ENCODE results near the gene STAC3. TPM values are rescaled to one million over a fixed set of nuclear protein-coding genes. Genes with fewer than 3 reads are reported as not detected.

STAC3 gene
- total and polyA plus RNA-seq, 2 donors from 2014 or later = 1.5 to 3.1 TPM

DNA sequence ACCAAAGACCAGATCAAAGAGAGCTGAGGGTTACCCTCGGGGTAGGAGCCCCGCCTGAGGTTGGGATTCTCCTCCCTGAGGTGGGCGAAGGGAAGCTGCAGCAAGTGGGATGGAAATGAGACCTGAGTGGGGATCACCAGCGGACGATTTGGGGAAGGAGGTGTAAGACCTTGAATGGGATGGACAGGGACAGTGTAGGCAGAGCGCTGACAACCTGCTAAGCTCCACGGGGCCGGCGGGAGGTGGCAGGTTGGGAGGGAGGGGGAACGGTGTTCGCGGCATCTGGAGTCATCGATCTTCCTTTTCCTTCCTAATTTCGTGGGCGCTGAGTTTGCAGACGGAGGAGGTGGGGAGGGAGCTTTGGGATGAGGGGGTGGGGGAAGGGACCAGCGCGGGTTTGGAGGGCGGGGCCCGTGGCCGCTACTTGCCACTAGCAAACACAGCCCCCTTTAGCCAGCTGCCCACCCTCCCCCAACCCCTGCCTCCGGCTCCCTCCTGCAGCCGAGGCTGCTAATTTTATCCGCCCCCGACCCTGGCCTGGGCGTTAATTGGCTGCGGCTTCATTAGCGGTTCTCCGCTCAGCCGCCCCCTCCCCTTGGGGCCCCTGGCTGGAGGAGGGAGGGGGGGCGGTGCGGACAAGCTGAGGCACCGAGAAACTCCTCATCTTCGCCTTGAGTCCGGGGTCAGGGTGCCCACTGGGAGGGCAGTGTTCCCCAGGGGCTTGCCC, 24.2 kb downstream of the STAC3 start:
- H3K4me1 ChIP-seq (ENCODE audit: control insufficient read depth in 2 of 3, insufficient read depth in 2 of 3, low read depth in 1 of 3, low read length in 3 of 3) = peaks cover 2 to 10% (median 8%) of the 10 kb centered on the region in 3 donors
- H3K9me3 ChIP-seq (ENCODE audit: control insufficient read depth in 2 of 3, insufficient read depth in 1 of 3, low read length in 3 of 3) = no peaks in the 10 kb centered on the region
- TF ChIP-seq, protein P1, sequence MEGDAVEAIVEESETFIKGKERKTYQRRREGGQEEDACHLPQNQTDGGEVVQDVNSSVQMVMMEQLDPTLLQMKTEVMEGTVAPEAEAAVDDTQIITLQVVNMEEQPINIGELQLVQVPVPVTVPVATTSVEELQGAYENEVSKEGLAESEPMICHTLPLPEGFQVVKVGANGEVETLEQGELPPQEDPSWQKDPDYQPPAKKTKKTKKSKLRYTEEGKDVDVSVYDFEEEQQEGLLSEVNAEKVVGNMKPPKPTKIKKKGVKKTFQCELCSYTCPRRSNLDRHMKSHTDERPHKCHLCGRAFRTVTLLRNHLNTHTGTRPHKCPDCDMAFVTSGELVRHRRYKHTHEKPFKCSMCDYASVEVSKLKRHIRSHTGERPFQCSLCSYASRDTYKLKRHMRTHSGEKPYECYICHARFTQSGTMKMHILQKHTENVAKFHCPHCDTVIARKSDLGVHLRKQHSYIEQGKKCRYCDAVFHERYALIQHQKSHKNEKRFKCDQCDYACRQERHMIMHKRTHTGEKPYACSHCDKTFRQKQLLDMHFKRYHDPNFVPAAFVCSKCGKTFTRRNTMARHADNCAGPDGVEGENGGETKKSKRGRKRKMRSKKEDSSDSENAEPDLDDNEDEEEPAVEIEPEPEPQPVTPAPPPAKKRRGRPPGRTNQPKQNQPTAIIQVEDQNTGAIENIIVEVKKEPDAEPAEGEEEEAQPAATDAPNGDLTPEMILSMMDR (IDR thresholded peaks at IDR 0.05; ENCODE audit: borderline replicate concordance, extremely low read depth, insufficient read depth) = no peak
- no peak overlapping the region for H3K4me3 ChIP-seq (ENCODE audit: low read length in 3 of 3)
- intact Hi-C loops (cut with DNase I) = no loop called here
- no peak overlapping the region for H3K27ac ChIP-seq (ENCODE audit: low read depth in 2 of 2, low read length in 2 of 2)
- FAIRE-seq (no peak), DNase-seq (peak in 2 of 5 donors; percentile 29 to 70)
- peaks cover 0 to under 1% (median 0%) of the 10 kb centered on the region in 3 donors for H3K36me3 ChIP-seq (ENCODE audit: control insufficient read depth in 2 of 3, insufficient read depth in 3 of 3, low read length in 3 of 3)
- peaks cover 13% of the 10 kb centered on the region for H3K27me3 ChIP-seq (ENCODE audit: control insufficient read depth, insufficient read depth, low read length)
- no peak overlapping the region for H3K9ac ChIP-seq (ENCODE audit: low read length in 3 of 3)

DNA sequence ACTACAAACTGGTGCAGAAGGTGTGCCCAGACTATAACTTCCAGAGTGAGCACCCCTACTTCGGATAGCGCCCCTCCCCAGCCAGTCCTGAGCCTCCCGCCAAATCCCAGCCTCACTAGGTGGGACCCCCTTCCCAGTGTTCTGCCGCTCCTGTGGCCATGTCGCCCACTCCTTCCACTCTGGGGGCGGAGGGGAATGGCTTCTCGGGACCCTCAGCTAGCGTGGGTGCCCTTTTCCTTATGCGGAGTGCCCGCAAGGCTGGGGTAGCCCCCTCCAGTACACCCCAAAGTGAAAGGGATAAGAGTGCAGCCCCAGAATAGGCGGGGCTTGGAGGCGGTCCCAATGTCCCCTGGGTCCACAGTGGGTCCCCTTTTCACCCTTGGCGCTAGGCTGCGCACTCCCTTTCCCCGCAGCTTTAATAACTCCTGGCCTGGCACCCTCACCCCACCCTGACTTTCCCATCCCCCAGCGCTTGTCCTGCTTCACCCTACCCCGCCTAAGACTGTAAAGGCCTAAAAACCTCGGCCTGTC, 25.2 kb downstream of the STAC3 start:
- Histone ChIP-seq H3K9ac (ENCODE audit: low read length in 3 of 3) (no peak overlapping the region), H3K27ac (ENCODE audit: low read depth in 2 of 2, low read length in 2 of 2) (no peak overlapping the region), H3K36me3 (ENCODE audit: control insufficient read depth in 2 of 3, insufficient read depth in 3 of 3, low read length in 3 of 3) (no peaks in the 10 kb centered on the region), H3K4me3 (ENCODE audit: low read length in 3 of 3) (no peak overlapping the region), H3K4me1 (ENCODE audit: control insufficient read depth in 2 of 3, insufficient read depth in 2 of 3, low read depth in 1 of 3, low read length in 3 of 3) (peaks cover 2 to 9% (median 6%) of the 10 kb centered on the region in 3 donors), H3K27me3 (ENCODE audit: control insufficient read depth, insufficient read depth, low read length) (peaks cover 19% of the 10 kb centered on the region), H3K9me3 (ENCODE audit: control insufficient read depth in 2 of 3, insufficient read depth in 1 of 3, low read length in 3 of 3) (no peaks in the 10 kb centered on the region)
- intact Hi-C loops (cut with DNase I) = no loop called here
- TF ChIP-seq, protein P1 (IDR thresholded peaks at IDR 0.05; ENCODE audit: borderline replicate concordance, extremely low read depth, insufficient read depth) = no peak
- FAIRE-seq (no peak), DNase-seq (peak in 1 of 5 donors; percentile 59)

DNA sequence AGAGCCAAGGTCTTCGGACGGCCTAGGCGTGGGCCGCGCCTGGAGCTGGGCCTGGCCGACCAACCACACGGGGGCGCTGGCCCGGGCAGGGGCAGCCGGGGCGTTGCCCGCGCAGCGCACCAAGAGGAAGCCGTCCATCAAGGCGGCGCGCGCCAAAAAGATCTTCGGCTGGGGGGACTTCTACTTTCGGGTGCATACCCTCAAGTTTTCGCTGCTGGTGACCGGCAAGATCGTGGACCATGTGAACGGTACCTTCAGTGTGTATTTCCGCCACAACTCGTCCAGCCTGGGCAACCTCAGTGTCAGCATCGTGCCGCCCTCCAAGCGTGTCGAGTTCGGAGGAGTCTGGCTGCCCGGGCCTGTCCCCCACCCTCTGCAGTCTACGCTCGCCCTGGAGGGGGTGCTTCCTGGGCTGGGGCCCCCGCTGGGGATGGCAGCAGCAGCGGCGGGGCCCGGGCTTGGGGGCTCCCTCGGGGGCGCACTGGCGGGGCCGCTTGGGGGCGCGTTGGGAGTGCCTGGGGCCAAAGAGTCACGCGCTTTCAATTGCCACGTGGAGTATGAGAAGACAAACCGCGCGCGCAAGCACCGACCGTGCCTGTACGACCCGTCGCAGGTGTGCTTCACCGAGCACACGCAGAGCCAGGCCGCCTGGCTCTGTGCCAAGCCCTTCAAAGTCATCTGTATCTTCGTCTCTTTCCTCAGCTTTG, 25.9 kb downstream of the STAC3 start:
- DNase-seq (peak in 3 of 5 donors; percentile 58 to 75 (median 63)), FAIRE-seq (no peak)
- no peaks in the 10 kb centered on the region for H3K36me3 ChIP-seq (ENCODE audit: control insufficient read depth in 2 of 3, insufficient read depth in 3 of 3, low read length in 3 of 3)
- peaks cover 22% of the 10 kb centered on the region for H3K27me3 ChIP-seq (ENCODE audit: control insufficient read depth, insufficient read depth, low read length)
- intact Hi-C loops (cut with DNase I) = no loop called here
- no peaks in the 10 kb centered on the region for H3K9me3 ChIP-seq (ENCODE audit: control insufficient read depth in 2 of 3, insufficient read depth in 1 of 3, low read length in 3 of 3)
- no peak overlapping the region for H3K9ac ChIP-seq (ENCODE audit: low read length in 3 of 3)
- H3K4me3 ChIP-seq (ENCODE audit: low read length in 3 of 3) = no peak overlapping the region
- no peak overlapping the region for H3K27ac ChIP-seq (ENCODE audit: low read depth in 2 of 2, low read length in 2 of 2)
- TF ChIP-seq, protein P1 (IDR thresholded peaks at IDR 0.05; ENCODE audit: borderline replicate concordance, extremely low read depth, insufficient read depth) = peak; percentile 45
- H3K4me1 ChIP-seq (ENCODE audit: control insufficient read depth in 2 of 3, insufficient read depth in 2 of 3, low read depth in 1 of 3, low read length in 3 of 3) = peaks cover 2 to 4% (median 3%) of the 10 kb centered on the region in 3 donors

Data from kidney (tissue), 14 donors.